ENCODE data around the gene KRTAP5-6. TPM values are rescaled to one million over a fixed set of nuclear protein-coding genes. Genes with fewer than 3 reads are reported as not detected.

The KRTAP5-6 gene
- total RNA-seq, 3 donors from 2014 or later = not detected

GRCh38 chr11:1695548-1696108, 1.4 kb upstream of the KRTAP5-6 start:
- peaks cover 10 to 12% of the 10 kb centered on the region in 2 donors for H3K4me1 ChIP-seq
- no peak overlapping the region for H3K27ac ChIP-seq
- DNase-seq (ENCODE audit: low spot score in 2 of 2) = no peak
- H3K27me3 ChIP-seq = peaks cover 0 to 20% of the 10 kb centered on the region in 2 donors
- no peak overlapping the region for H3K4me3 ChIP-seq
- TF ChIP-seq POLR2A (IDR thresholded peaks at IDR 0.05) = no peak
- TF ChIP-seq CTCF (IDR thresholded peaks at IDR 0.05) = no peak
- no peak for TF ChIP-seq POLR2AphosphoS5 (IDR thresholded peaks at IDR 0.05)
- H3K9me3 ChIP-seq = no peaks in the 10 kb centered on the region
- no peaks in the 10 kb centered on the region for H3K36me3 ChIP-seq
- intact Hi-C loops (cut with DNase I; ENCODE audit: low total_unique reads) = no loop called here

- no peaks in the 10 kb centered on the region for H3K9me3 ChIP-seq
- DNase-seq (ENCODE audit: low spot score in 2 of 2) = no peak
- H3K27ac ChIP-seq = no peak overlapping the region
- intact Hi-C loops (cut with DNase I; ENCODE audit: low total_unique reads) = loop anchor here (5.0 kb wide), 1 partner anchor 1282 kb away; no protein-coding TSS in a partner anchor
- TF ChIP-seq CTCF (IDR thresholded peaks at IDR 0.05) = no peak
- no peak for TF ChIP-seq POLR2AphosphoS5 (IDR thresholded peaks at IDR 0.05)
- no peak for TF ChIP-seq POLR2A (IDR thresholded peaks at IDR 0.05)
- no peak overlapping the region for H3K4me3 ChIP-seq
- no peaks in the 10 kb centered on the region for H3K36me3 ChIP-seq
- H3K27me3 ChIP-seq = no peaks in the 10 kb centered on the region
- H3K4me1 ChIP-seq = no peaks in the 10 kb centered on the region
Measured at GRCh38 chr11:1699771-1700170, 2.8 kb downstream of the KRTAP5-6 start.

GRCh38 chr11:1701091-1701807, 4.3 kb downstream of the KRTAP5-6 start:
- TF ChIP-seq CTCF (IDR thresholded peaks at IDR 0.05) (no peak), POLR2A (IDR thresholded peaks at IDR 0.05) (no peak), POLR2AphosphoS5 (IDR thresholded peaks at IDR 0.05) (no peak)
- Histone ChIP-seq H3K9me3 (no peaks in the 10 kb centered on the region), H3K4me3 (no peak overlapping the region), H3K36me3 (no peaks in the 10 kb centered on the region), H3K27ac (no peak overlapping the region), H3K27me3 (no peaks in the 10 kb centered on the region), H3K4me1 (no peaks in the 10 kb centered on the region)
- intact Hi-C loops (cut with DNase I; ENCODE audit: low total_unique reads) = loop anchor here (5.0 kb wide), 1 partner anchor 1284 kb away; no protein-coding TSS in a partner anchor
- peak in 1 of 2 donors; percentile 14 for DNase-seq (ENCODE audit: low spot score in 2 of 2)

- Histone ChIP-seq H3K36me3 (no peaks in the 10 kb centered on the region), H3K9me3 (no peaks in the 10 kb centered on the region), H3K4me1 (no peaks in the 10 kb centered on the region), H3K27ac (no peak overlapping the region), H3K4me3 (no peak overlapping the region), H3K27me3 (no peaks in the 10 kb centered on the region)
- TF ChIP-seq POLR2AphosphoS5 (IDR thresholded peaks at IDR 0.05) (no peak), POLR2A (IDR thresholded peaks at IDR 0.05) (no peak), CTCF (IDR thresholded peaks at IDR 0.05) (no peak)
- intact Hi-C loops (cut with DNase I; ENCODE audit: low total_unique reads) = loop anchor here (5.0 kb wide), 1 partner anchor 1285 kb away; no protein-coding TSS in a partner anchor
- peak in 1 of 2 donors; percentile 15 for DNase-seq (ENCODE audit: low spot score in 2 of 2)
Measured at GRCh38 chr11:1702506-1702905, 5.5 kb downstream of the KRTAP5-6 start.

- H3K27me3 ChIP-seq = no peaks in the 10 kb centered on the region
- H3K27ac ChIP-seq = no peak overlapping the region
- H3K9me3 ChIP-seq = no peaks in the 10 kb centered on the region
- intact Hi-C loops (cut with DNase I; ENCODE audit: low total_unique reads) = loop anchor here (5.0 kb wide), 1 partner anchor 1286 kb away; no protein-coding TSS in a partner anchor
- TF ChIP-seq CTCF (IDR thresholded peaks at IDR 0.05) (no peak), POLR2A (IDR thresholded peaks at IDR 0.05) (no peak), POLR2AphosphoS5 (IDR thresholded peaks at IDR 0.05) (no peak)
- no peak overlapping the region for H3K4me3 ChIP-seq
- no peaks in the 10 kb centered on the region for H3K4me1 ChIP-seq
- H3K36me3 ChIP-seq = no peaks in the 10 kb centered on the region
- no peak for DNase-seq (ENCODE audit: low spot score in 2 of 2)
Measured at GRCh38 chr11:1703146-1703545, 6.2 kb downstream of the KRTAP5-6 start.
